Ammon's horn (tissue), 1 donor: ENCODE results near the gene RABL6.
A peak's percentile ranks its signal among the peaks of the same experiment; 100 is the strongest.
"Not testable (repeated sequence)": the region's sequence is repeated elsewhere in the genome, so short reads cannot be mapped to it uniquely, and the experiment has no call there.

ENCODE experiments used
- DNase-seq: peaks from one replicate; pipeline ENCODE4 v3.0.0-alpha.2; 2016; ENCODE audit warnings: low spot score

Gene RABL6

DNA sequence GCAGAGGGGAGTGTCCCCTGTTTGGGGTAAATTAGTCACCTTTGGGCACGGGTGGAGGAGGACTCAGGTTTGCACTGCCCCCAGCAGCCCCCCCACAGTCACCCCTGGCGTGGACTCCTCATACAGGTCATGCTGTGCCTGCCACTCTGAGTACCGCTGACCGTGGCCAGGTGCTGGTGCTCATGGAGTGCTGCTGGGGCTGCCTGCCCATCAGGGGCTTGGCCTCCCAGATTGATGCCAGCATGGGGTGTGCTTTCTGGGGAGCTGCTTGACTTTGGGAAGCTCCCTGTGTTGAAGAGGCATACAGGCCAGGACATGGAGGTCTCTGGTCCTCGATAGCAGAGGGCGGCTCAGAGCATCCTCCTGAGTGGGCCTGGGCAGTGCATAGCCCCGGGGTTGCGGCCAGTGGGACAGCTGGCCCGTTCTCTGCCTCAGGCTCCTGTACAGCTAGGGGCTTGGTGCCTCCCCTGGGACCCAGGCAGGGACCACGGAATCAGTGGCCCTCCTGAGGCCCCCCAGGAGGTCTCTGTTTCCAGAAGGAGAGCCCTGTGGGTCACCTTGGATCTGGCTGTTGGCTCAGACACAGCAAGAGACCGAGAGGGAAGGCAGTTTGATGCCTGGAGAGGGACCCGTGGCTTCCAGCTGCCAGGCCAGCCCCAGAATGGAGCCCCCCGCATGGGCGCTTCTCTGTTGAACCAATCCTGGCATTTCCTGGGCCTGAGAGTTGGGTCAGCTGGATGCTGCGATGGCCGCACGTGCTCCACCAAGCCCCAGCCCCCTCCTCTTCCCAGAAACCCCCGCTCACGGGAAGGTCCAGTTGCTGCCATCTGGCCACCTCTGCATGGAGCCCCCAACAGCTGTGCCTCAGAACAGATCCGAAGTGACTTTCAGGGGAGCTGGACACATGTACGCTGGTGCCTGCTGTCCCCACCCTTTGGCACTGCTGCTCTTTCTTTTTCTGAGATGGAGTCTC lies 28.5 kb downstream of the RABL6 start:
- no peak for DNase-seq

DNA sequence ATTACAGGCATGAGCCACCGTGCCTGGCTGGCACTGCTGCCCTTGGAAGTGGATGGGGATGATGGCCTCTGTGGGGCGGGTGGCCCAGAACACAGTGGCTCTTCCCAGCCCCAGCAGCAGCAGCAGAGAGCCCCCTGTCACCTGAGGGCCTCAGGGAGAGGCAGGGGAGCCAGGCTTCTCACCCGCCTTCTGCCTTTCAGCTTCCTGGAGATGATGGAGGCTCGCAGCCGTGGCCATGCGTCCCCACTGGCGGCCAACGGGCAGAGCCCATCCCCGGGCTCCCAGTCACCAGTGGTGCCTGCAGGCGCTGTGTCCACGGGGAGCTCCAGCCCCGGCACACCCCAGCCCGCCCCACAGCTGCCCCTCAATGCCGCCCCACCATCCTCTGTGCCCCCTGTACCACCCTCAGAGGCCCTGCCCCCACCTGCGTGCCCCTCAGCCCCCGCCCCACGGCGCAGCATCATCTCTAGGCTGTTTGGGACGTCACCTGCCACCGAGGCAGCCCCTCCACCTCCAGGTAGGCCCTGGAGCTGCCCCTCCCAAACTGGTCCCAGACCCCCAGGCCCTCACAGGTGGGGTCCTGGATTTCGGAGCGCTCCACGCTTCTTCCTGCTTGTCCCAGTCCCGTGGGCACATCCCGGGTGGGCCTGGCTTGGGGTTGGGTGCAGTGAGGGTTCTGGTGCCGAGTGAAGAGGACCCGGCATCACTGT lies 29.6 kb downstream of the RABL6 start:
- no peak for DNase-seq

DNA sequence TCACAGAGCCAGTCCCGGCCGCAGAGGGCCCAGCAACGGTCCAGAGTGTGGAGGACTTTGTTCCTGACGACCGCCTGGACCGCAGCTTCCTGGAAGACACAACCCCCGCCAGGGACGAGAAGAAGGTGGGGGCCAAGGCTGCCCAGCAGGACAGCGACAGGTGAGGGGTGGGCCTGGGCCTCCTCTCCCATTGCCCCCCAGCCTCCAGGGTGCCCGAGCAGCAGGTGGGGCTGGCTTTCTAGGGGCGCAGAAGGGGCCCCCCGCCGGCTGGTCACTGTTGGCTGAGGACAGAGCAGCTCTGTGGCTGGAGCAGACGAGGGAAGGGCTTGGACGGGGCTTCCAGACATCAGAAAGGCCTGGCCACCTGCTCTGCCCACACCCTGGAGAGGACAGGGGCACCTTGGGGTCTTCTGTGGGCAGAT lies 30.1 kb downstream of the RABL6 start:
- DNase-seq: not testable (repeated sequence)

DNA sequence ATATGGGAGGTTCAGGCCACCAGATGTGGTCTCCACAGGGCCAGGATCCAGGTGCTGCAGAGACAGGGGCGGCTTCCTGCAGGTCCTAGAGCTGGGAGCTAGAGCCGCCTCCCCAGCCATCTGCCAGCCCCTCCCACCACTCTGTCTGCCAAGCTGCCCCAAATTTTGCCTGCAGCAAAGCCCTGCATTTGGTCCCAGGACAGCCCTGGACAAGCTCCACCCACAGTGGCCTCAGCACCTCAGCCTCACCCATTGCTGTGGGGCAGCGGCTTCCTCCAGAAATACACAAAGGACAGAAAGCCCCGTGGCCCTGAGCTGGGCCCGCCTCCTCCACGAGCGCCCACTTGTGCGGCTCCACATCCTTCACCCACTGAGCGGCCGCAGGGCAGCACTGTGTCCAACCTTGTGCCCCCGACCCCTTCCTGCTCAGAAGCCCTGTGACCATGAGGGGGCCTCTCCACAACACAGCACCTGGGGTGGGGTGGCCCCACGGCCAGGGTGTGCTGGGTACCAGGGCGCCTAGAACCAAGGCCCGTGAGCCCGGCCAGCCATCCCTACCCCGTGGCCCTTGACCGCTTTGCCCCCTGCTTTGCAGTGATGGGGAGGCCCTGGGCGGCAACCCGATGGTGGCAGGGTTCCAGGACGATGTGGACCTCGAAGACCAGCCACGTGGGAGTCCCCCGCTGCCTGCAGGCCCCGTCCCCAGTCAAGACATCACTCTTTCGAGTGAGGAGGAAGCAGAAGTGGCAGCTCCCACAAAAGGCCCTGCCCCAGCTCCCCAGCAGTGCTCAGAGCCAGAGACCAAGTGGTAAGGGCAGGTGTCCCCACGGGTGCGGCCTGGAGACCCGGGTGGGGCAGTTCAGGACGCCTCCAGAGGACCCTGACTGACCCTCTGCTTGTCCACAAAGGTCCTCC lies 30.8 kb downstream of the RABL6 start:
- no peak for DNase-seq

DNA sequence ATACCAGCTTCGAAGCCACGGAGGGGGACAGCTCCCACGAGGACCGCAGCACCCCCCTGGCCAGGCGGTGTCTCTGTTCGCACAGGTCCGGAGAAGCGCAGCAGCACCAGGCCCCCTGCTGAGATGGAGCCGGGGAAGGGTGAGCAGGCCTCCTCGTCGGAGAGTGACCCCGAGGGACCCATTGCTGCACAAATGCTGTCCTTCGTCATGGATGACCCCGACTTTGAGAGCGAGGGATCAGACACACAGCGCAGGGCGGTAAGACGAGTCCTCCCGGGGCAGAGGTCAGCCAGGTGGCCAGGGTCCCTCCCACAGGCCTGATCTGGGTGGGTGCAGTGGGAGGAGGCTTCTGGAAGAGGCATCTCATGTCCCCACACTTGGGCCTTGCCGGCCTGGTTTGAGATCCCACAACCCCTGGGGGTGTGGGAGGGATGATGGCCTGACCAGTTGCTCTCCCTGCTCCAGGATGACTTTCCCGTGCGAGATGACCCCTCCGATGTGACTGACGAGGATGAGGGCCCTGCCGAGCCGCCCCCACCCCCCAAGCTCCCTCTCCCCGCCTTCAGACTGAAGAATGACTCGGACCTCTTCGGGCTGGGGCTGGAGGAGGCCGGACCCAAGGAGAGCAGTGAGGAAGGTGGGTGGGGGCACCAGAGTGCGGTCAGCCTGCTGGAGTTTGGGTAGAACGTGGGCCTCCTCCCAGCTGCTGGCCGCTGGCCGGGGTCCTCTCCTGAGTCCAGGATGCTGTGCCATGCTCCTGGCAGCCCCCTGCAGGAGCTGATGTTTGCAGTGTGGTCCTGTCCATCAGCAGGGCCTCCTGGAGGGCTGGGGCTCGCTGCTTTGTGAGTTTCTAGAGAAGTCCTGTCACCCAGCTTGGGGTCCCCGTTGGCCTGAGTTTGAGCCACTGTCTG lies 31.7 kb downstream of the RABL6 start:
- DNase-seq: no peak

DNA sequence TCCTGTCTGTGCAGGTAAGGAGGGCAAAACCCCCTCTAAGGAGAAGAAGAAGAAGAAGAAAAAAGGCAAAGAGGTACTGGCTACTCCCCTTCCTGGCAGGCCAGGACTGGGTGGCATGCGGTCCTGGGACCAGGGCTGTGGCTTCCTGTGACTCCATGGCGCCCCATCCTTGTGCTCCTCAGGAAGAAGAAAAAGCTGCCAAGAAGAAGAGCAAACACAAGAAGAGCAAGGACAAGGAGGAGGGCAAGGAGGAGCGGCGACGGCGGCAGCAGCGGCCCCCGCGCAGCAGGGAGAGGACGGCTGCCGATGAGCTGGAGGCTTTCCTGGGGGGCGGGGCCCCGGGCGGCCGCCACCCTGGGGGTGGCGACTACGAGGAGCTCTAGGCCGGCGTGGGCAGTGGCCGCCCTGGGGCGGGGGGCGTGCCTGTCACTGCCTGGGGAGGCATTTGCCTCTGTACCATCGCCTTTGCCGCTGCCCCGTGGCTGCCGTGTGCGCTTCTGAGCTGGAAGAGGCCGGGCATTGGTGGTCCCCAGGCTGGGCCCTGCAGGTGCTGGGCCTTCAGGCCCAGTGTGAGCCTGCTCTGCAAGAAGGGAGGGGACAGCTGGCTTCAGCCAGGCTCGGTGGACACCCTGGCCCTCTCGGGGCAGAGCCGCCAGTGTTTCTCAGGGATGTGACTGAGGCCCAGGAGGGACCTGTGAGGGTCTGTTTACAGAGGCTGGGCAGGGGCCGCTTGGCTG lies 32.6 kb downstream of the RABL6 start:
- no peak for DNase-seq

DNA sequence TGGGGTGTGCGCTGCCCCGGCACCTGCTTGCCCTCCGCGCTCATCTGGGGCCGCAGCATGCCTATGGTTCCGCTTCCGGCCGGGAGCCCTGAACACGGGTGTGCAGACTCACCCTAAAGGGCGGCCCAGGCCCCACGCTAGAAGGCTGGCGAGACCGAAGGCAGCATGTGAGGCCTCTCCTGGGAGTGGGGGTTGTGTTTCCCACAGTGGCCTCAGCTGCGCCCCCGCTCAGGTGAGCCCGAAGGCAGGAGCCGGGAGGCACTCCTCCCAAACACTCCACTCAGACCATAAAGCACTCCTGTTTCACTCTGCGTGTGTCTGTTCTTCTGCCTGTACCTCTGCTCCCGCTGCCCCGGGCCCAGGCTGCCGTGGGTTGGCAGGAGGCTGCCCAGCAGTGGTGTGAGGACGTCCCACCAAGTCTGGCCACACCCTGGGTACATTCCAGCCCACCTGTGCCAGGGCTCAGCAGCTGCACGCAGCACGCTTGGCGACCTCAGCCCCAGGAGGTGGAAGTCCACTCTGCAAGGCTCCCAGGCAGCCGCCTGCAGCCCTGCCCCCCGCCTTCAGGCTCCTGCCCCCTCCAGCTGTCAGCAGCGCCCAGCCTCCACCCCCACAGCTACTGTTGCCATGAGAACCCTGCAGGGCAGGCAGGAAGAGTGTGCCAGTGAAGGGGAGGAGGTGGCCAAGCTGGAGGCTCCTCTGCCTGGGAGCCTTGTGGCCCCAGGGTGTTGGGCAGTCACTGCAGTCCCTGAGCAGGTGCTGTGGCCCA lies 33.3 kb downstream of the RABL6 start:
- peak; percentile 91 for DNase-seq

DNA sequence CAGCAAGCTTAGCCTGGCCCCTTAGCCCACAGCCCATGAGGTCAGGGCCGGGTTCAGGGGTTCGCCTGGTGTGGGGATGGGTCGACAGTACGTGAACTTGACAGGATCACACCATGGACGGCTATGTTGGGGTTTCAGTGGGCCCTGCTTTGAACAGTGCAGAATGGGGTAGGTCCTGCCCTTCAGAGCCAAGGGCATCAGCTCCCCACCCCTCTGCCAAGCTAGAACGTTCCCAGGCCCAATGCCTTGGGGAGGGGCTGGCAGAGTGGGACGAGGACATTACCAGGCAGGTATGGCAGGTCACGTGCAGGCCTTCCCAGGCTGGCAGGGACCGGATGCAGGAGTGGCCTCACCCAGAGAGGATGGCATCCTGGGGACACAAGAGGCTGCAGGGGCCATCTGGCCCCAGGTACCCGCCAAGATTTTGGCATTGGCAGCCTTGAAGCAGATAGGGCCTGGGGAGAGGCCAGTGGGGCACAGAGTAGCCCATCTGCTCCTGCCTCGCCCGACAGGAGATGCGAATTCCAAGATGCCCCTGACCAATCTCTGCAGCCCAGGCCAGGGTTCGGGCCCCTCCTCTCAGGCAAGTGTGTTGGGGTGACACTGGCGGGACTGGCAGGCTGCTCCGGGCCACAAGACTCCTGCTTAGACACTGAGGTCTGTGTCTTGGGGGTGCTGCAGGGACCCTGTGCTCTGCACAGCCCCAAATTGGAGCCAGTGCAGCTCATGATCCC lies 34.1 kb downstream of the RABL6 start:
- not testable (repeated sequence) for DNase-seq

DNA sequence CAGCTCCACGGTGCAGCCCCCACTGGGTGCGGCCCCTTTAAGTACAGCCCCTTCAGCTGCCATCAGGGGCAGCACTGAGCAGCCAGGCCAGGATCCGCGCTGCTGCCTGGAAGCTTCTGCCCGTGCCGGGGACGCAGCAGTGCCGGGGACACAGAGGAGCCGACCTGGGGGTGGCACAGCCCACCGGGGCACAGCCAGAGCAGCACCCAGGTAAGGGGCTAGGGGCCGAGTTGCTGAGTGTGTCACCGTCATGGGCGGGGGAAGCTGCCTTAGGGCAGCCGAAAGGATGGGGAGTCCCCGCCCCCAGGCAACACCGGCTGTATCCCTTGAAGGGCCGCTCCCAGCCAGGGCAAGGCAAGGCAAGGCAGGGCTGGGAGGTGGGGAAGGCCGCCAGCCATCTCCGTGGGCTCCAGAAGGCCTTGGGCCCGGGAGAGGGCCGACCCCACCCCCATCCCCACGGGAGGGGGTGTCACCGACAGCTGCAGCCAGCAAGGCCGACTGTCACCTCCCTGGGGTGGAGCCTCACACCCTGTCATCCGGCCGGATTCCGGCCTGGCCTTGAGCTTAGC lies 34.7 kb downstream of the RABL6 start, which contains the start of gene AJM1:
AJM1 (plus strand) TSS at position 99 of the 569 bp plus-strand sequence. CDS start 1,937 bp downstream, outside the sequence.
- DNase-seq: peak; percentile 90

DNA sequence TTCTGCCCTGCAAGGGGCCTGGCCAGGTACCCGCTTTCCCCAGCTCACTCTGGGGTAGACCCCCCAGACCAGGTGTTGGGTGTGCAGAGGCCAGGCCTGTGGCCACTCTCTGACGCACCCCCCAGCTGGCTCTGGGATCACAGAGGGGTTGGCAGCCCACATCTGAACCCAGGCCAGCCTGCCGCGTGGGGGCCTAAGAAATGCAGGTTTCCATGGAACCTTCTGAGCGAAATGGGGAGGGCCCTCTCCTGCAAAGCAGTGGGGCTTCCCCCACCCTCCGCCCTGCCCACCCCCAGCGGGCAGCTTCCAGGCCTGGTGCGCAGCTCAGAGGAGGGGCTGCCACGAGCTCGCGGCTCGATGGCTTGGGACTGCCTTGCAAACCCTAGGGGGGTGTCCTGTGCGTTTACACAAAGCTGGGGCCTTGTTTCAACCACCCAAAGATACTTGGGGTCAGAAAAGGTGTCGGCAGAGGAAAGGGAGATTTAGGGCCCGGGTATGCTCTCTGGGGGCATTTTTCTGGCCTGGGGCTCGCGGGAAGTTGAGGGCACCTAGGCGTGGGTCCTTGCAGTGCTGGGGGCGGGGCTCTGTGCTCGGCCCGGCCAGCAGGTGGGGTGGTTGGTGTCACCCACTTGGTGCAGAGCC lies 35.5 kb downstream of the RABL6 start:
- not testable (repeated sequence) for DNase-seq

DNA sequence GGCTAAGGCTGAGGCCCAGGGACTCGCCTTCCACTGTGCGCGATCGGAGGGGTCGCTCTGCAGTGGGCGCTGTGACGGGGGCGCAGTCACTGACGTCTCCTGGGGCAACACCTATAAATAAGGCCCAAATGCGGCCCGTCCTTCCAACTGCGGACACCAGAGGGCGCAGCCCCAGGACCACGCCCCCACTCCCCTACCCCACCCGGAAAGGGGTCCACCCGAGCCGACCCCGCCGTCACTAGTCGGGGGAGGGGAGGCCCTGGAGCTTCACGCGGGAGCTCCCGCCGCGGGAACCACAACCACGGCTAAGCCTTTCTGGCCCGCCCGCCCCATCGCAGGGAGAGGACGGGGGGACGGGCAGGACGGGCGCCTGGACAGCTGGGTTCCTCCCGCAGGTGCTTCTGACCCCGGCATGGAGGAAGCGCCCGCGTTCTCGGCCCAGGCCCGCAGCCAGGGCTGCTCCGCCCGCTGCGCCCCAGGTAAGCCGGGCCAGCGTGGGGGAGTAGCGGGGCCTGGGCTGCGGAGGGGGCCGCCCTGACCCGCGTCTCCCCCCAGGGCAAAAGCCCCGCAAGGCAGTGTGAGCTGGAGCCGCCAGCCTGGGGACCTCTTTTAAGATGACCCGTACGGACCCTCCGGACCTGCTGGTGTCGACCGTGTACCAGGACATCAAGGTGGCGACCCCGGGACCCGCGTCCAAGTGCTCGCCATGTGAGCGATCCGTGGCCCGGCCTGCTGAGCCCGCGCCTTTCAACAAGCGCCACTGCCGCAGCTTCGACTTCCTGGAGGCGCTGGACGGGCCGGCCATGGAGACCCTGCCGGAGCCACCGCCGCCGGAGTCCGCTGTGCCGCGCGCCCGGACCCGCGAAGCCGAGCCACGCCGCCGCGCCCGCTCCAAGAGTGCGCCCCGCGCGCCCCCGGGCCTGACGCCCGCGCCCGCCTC lies 36.3 kb downstream of the RABL6 start:
- DNase-seq: not testable (repeated sequence)

DNA sequence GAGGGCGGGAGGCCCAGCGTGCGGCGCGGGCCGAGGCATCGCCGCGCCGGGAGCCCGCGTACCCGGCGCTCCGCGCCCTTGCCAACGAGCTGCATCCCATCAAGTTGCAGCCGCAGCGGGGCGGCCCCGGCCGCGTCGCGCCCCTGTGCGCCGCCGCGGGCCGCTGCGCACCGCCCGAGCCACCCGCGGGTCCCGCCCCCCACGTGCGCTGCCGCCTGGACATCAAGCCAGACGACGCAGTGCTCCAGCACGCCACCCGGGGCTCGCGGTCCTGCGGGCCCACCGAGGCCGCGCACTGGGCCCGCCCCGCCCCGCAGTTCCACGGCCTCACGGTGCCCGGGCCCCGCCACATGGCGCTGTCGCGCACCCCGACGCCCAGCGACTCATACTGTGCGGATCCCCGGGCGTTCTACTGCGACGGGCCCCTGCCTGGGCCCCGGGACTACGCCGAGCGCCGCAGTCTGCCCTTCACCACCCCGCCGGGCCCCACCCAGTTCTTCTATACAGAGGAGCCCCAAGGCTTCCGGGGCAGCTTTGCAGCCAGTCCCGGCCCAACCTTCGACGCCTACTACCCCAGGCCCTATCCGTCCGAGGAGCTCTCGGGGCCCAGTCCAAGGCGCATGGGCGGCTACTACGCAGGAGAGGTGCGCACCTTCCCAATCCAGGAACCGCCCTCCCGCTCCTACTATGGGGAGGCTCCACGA lies 37.2 kb downstream of the RABL6 start:
- DNase-seq: no peak

DNA sequence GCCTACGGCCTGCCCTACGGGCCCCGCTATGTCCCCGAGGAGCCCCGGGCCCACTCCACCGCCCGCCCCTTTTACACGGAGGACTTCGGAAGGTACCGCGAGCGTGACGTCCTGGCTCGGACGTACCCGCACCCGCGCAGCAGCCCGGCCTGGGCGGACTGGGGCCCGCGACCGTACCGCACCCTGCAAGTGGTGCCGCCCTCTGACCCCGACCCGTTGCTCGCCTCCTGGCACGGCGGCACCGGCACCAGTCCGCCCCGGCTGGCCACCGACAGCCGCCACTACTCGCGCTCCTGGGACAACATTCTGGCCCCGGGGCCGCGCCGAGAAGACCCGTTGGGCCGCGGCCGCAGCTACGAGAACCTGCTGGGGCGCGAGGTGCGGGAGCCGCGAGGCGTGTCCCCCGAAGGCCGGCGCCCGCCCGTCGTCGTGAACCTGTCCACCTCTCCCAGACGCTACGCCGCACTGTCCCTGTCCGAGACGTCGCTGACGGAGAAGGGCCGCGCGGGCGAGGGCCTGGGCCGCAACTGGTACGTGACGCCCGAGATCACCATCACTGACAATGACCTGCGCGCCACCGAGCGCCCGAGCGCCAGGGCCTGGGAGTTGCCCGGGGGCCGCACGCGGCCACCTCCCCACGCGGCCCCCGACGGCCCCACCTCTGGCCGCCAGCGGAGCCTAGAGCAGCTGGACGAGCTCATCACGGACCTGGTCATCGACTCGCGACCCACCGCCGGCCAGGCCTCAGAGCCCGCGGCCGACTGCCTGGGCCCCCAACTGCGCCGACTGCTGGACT lies 37.9 kb downstream of the RABL6 start:
- no peak for DNase-seq

DNA sequence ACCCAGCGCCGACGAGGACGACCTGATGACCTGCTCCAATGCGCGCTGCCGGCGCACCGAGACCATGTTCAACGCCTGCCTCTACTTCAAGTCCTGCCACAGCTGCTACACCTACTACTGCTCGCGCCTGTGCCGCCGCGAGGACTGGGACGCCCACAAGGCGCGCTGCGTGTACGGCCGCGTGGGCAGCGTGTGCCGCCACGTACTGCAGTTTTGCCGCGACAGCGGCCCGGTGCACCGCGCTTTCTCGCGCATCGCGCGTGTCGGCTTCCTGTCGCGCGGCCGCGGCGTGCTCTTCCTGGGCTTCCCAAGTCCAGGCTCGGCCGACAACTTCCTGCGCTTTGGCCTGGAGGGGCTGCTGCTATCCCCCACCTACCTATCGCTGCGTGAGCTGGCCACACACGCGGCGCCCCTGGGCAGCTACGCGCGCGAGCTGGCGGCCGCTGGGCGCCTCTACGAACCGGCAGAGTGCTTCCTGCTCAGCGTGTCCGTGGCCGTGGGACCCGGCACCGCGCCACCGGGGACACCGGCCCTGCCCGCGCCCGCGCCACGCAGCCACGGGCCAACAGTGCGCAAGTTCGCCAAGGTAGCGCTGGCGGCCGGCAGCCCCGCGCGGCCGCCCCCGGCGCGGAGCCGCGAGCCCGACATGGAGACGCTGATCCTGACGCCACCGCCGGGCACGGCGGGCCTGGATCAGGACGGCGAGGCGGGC lies 38.8 kb downstream of the RABL6 start:
- DNase-seq: no peak
